HCT116 (cell line): ENCODE results near the gene GNPTAB. TPM values are rescaled to one million over a fixed set of nuclear protein-coding genes. Genes with fewer than 3 reads are reported as not detected.

Experiments used
- ATAC-seq: fragments of 200-7000 bp; cut with Tn5 transposase; 2 replicates; pipeline ENCODE4 v1.9.1; 2020; ENCODE audit warnings: mild to moderate bottlenecking, moderate library complexity
- Bru-seq: library from RNA; stranded (reverse); fragments of 400-500 nt; gene quantifications from one replicate; lab custom pipeline; 2021; lab: Mats Ljungman, UMichigan
- BruChase-seq, 2 experiments: library from RNA; stranded (reverse); fragments of 400-500 nt; gene quantifications; one replicate each; lab custom pipeline; 2021; lab: Mats Ljungman, UMichigan
- BruUV-seq: library from RNA; stranded (reverse); fragments of 400-500 nt; replicated peaks from 2 replicates; lab custom pipeline; 2021; lab: Mats Ljungman, UMichigan
- CTCF ChIA-PET: fragments of 300-600 bp; sonication (Branson Sonifier 250); formaldehyde crosslinking; loops from one replicate; lab custom pipeline; 2021; ENCODE audit warnings: antibody characterized with exemption; lab: Charles Lee
- POLR2A ChIA-PET: fragments of 300-600, 350-600 bp; sonication (Branson Sonifier 250); formaldehyde crosslinking; loops from one replicate; lab custom pipeline; 2021; ENCODE audit warnings: antibody characterized with exemption; lab: Charles Lee
- RAD21 ChIA-PET, 2 experiments: fragments of 300-600 bp; sonication (Branson Sonifier 250); formaldehyde crosslinking; loops; one replicate each; lab custom pipeline; 2023; ENCODE audit warnings: low total read pairs in 2 of 2; ENCODE audit not compliant: uncharacterized antibody in 2 of 2, unreplicated experiment in 2 of 2, low non-redundant PET in 1 of 2; lab: Charles Lee
- DNase-seq: peaks from one replicate; pipeline ENCODE4 v3.0.0-alpha.2; 2010; ENCODE audit warnings: low read depth, low spot score
- H2AFZ ChIP-seq: fragments of 200-600 bp; shearing (Covaris generic), sonication (generic); 2 replicates; pipeline ENCODE4 v1.6.1; 2017; ENCODE audit warnings: low read depth, mixed run types, mixed read lengths, antibody characterized with exemption, low read length; ENCODE audit not compliant: poor library complexity, severe bottlenecking
- H3K27ac ChIP-seq: 2 replicates; pipeline ENCODE4 v1.5.1; 2012; ENCODE audit warnings: low read depth, low read length
- H3K27me3 ChIP-seq: fragments of 200-600 bp; sonication (generic); 2 replicates; pipeline ENCODE4 v1.6.1; 2016; ENCODE audit warnings: mixed run types, low read length, mixed read lengths; ENCODE audit not compliant: insufficient read depth
- H3K36me3 ChIP-seq, 2 experiments: fragments of 200-500 bp in 1 of 2; fragments of 200-600 bp in 1 of 2; sonication (Bioruptor generic) in 1 of 2; sonication (generic) in 1 of 2; 2 replicates each; pipeline versions ENCODE4 v1.5.1 to v1.6.1; 2014 to 2016; ENCODE audit warnings: low read length in 2 of 2, inconsistent platforms in 1 of 2, mixed read lengths in 1 of 2, mixed run types in 1 of 2; ENCODE audit not compliant: insufficient read depth in 2 of 2, control insufficient read depth in 1 of 2
- H3K4me1 ChIP-seq, 2 experiments: fragments of 200-600 bp in 1 of 2; sonication (generic) in 1 of 2; 2 replicates each; pipeline versions ENCODE4 v1.5.1 to v1.6.1; 2012 to 2017; ENCODE audit warnings: low read length in 2 of 2, inconsistent platforms in 1 of 2, mild to moderate bottlenecking in 1 of 2, mixed read lengths in 1 of 2, mixed run types in 1 of 2, moderate library complexity in 1 of 2; ENCODE audit not compliant: insufficient read depth in 2 of 2, control insufficient read depth in 1 of 2
- H3K4me2 ChIP-seq: fragments of 200-600 bp; sonication (generic); 2 replicates; pipeline ENCODE4 v1.6.1; 2017; ENCODE audit warnings: mixed run types, low read length, mixed read lengths
- H3K4me3 ChIP-seq, 2 experiments: fragments of 200-600 bp in 1 of 2; sonication (generic) in 1 of 2; replicated peaks in 1 of 2; 2 replicates each; pipeline ENCODE4 v1.5.1; 2011 to 2016; ENCODE audit warnings: low read length in 2 of 2, control low read depth in 1 of 2, low read depth in 1 of 2, mild to moderate bottlenecking in 1 of 2, mixed read lengths in 1 of 2, mixed run types in 1 of 2
- H3K79me2 ChIP-seq: fragments of 200-600 bp; sonication (generic); 2 replicates; pipeline ENCODE4 v1.6.1; 2017; ENCODE audit warnings: mild to moderate bottlenecking, mixed run types, low read length, moderate library complexity, mixed read lengths; ENCODE audit not compliant: insufficient read depth
- H3K9ac ChIP-seq: fragments of 200-600 bp; sonication (generic); 2 replicates; pipeline ENCODE4 v1.6.1; 2016; ENCODE audit warnings: low read length, mixed read lengths
- H3K9me2 ChIP-seq: fragments of 200-600 bp; sonication (generic), shearing (Covaris generic); 2 replicates; pipeline ENCODE4 v1.6.1; 2017; ENCODE audit warnings: mixed run types, mild to moderate bottlenecking, moderate library complexity; ENCODE audit not compliant: insufficient read depth
- H3K9me3 ChIP-seq, 2 experiments: fragments of 200-500 bp in 1 of 2; fragments of 200-600 bp in 1 of 2; sonication (Bioruptor generic) in 1 of 2; sonication (generic) in 1 of 2; 2 replicates each; pipeline ENCODE4 v1.6.1; 2014 to 2017; ENCODE audit warnings: low read length in 2 of 2, mixed read lengths in 2 of 2, inconsistent platforms in 1 of 2, low read depth in 1 of 2, mild to moderate bottlenecking in 1 of 2, mixed run types in 1 of 2, moderate library complexity in 1 of 2; ENCODE audit not compliant: control insufficient read depth in 1 of 2, insufficient read depth in 1 of 2
- H4K20me1 ChIP-seq: fragments of 200-600 bp; sonication (generic), shearing (Covaris generic); 2 replicates; pipeline ENCODE4 v1.6.1; 2017; ENCODE audit warnings: mixed run types, mild to moderate bottlenecking, moderate library complexity; ENCODE audit not compliant: insufficient read depth
- CBX3 ChIP-seq: IDR thresholded peaks from 2 replicates; pipeline ENCODE4 v1.6.1; 2012; ENCODE audit warnings: low read depth
- CEBPB ChIP-seq: IDR thresholded peaks from 2 replicates; pipeline ENCODE4 v1.6.1; 2012; ENCODE audit warnings: low read depth
- EGR1 ChIP-seq: IDR thresholded peaks from 2 replicates; pipeline ENCODE4 v1.6.1; 2012; ENCODE audit warnings: low read depth
- EZH2 ChIP-seq: fragments of 200-600 bp; sonication (generic); IDR thresholded peaks from 2 replicates; pipeline ENCODE4 v1.6.1; 2017; ENCODE audit warnings: antibody characterized with exemption, mixed run types
- FOSL1 ChIP-seq: IDR thresholded peaks from 2 replicates; pipeline ENCODE4 v1.6.1; 2012; ENCODE audit warnings: low read depth
- JUND ChIP-seq: IDR thresholded peaks from 2 replicates; pipeline ENCODE4 v1.6.1; 2012
- POLR2A ChIP-seq: IDR thresholded peaks from 2 replicates; pipeline ENCODE4 v1.7.0; 2011; ENCODE audit warnings: borderline replicate concordance; ENCODE audit not compliant: insufficient read depth, insufficient read length; ENCODE audit errors: extremely low read depth
- POLR2AphosphoS5 ChIP-seq: IDR thresholded peaks from 2 replicates; pipeline ENCODE4 v1.6.1; 2011; ENCODE audit warnings: mild to moderate bottlenecking, low read depth, low read length, moderate library complexity
- RAD21 ChIP-seq: IDR thresholded peaks from 2 replicates; pipeline ENCODE4 v1.6.1; 2012; ENCODE audit warnings: low read depth, mild to moderate bottlenecking
- SIN3A ChIP-seq: IDR thresholded peaks from 2 replicates; pipeline ENCODE4 v1.6.1; 2012; ENCODE audit warnings: low read depth
- SP1 ChIP-seq: IDR thresholded peaks from 2 replicates; pipeline ENCODE4 v1.6.1; 2012; ENCODE audit warnings: low read depth
- SRF ChIP-seq: IDR thresholded peaks from 2 replicates; pipeline ENCODE4 v1.6.1; 2012; ENCODE audit warnings: low read depth
- TCF7L2 ChIP-seq: IDR thresholded peaks from 2 replicates; pipeline ENCODE4 v1.7.0; 2011; ENCODE audit warnings: borderline replicate concordance, inconsistent platforms; ENCODE audit not compliant: insufficient read depth, insufficient read length; ENCODE audit errors: extremely low read depth
- ZFX ChIP-seq: fragments of 450-650 bp; IDR thresholded peaks from 2 replicates; pipeline ENCODE4 v1.6.1; 2017
- ZNF274 ChIP-seq: fragments of 200-500 bp; sonication (Bioruptor generic); IDR thresholded peaks from 2 replicates; pipeline ENCODE4 v1.6.1; 2014; ENCODE audit warnings: mild to moderate bottlenecking, low read depth, low read length, inconsistent platforms
- intact Hi-C: fragments of 100-400 bp; cut with micrococcal nuclease; formaldehyde crosslinking; loops from 2 replicates; pipeline ENCODE4 v1.10.0; 2022
- long read RNA-seq: library from polyadenylated mRNA; unstranded; transcript quantifications from one replicate; pipeline ENCODE4 v2.0.0, GENCODE V29; 2021; ENCODE audit not compliant: unreplicated experiment
- polyA plus RNA-seq: library from polyadenylated mRNA; unstranded; fragments of >200 nt; gene quantifications from 2 replicates; pipeline ENCODE4 v1.2.1, GENCODE V29; 2012; ENCODE audit warnings: missing spikeins
- total RNA-seq: library from RNA; stranded (reverse); gene quantifications from one replicate; pipeline ENCODE4 v1.2.1, GENCODE V29; 2021; ENCODE audit not compliant: unreplicated experiment
- TF ChIP-seq, protein P1 (sequence below): IDR thresholded peaks from 2 replicates; pipeline ENCODE4 v1.6.1; 2012; ENCODE audit warnings: low read depth
- TF ChIP-seq, protein P2 (sequence below): IDR thresholded peaks from 2 replicates; pipeline ENCODE4 v1.6.1; 2011; ENCODE audit warnings: mild to moderate bottlenecking, low read length, moderate library complexity; ENCODE audit not compliant: insufficient replicate concordance; ENCODE audit errors: extremely low read depth
- TF ChIP-seq, protein P3 (sequence below): IDR thresholded peaks from 2 replicates; pipeline ENCODE4 v1.6.1; 2012
- TF ChIP-seq, protein P4 (sequence below): IDR thresholded peaks from 2 replicates; pipeline ENCODE4 v1.6.1; 2012

GNPTAB gene
- 41.4 TPM for total RNA-seq
- 10.9 and 13.9 TPM in 2 replicates for polyA plus RNA-seq
- Bru-seq, nascent RNA = percentile 69 among the genes with signal in this experiment
- BruChase-seq, experiment 1, labeled RNA remaining after a 6-hour chase = percentile 84 among the genes with signal in this experiment
- BruChase-seq, experiment 2, labeled RNA remaining after a 2-hour chase = percentile 72 among the genes with signal in this experiment
- long read RNA-seq, full-length matches to known transcripts = 18 of 54 reads
- long read RNA-seq, partial matches to known transcripts = 19 of 54 reads
- long read RNA-seq, other reads (novel, unspliced or antisense) = 17 of 54 reads

DNA sequence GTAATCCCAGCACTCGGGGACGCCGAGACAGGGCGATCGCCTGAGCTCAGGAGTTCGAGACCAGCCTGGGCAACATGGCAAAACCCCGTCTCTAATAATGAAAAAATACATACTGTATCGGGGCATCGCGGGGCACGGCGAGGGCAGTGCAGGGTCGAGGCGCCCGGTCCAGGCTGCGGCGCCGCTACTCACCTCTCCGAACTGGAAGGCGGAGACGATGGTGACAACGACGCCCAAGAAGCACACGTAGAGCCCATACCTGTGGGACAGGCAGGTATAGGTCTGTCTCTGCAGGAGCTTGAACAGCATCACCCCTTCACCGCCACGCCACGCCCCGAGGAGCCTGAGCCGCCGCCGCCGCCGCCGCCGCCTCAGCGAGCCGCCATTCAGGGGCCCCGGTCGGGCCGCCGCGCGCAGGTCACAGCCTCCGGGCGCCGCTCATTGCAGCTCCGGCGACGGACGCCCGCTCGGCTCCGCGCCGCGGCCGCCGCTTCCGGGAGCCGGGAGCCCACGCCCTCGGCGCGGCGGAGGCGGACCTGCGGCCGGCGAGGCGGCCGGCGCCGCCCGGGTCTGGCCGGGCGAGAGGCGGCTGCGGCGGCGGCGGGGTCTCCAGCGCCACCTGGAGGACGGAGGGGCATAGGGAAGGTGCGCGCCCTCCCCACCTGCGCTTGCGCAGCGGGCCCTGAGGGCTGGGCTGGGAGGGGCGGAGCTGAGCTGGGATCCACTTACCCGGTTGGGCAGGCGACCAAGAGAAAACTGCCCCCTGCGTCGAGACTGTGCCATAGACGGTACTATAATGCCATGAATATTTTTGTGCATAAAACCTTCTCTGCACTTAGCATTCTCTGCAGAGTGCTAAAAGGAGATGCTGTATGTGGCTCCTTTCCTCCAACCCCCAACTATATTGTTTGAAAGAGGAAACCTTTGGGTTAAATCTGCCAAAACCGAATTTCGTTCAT, at the start of gene GNPTAB:
TSS of gene GNPTAB (minus strand) at position 593 of the 959 bp plus-strand sequence. CDS start at position 309, 284 bp downstream.
- H3K4me1 ChIP-seq = peaks cover 5 to 9% of the 10 kb centered on the region in 2 experiments; a peak in 2 of 4 replicates
- peak within 1 kb of the TSS; percentile 88 for H3K4me2 ChIP-seq
- H3K9me2 ChIP-seq = no peaks in the 10 kb centered on the region
- peaks cover 27% of the 10 kb centered on the region for H3K79me2 ChIP-seq
- H3K9ac ChIP-seq = peak within 1 kb of the TSS; percentile 79
- POLR2A ChIA-PET = interaction anchor here (0.6 to 1.1 kb wide), 3 partner anchors 9 to 1723 kb away, joined by 3 to 5 read pairs (median 4); no protein-coding TSS in a partner anchor
- BruUV-seq = no TSS peak
- peak within 1 kb of the TSS; percentile 74 for H3K27ac ChIP-seq
- no peaks in the 10 kb centered on the region for H3K36me3 ChIP-seq
- RAD21 ChIA-PET = interaction anchor here (0.6 to 1.7 kb wide), 3 partner anchors 57 to 269 kb away, joined by 3 to 5 read pairs (median 4); no protein-coding TSS in a partner anchor
- H3K27me3 ChIP-seq = no peaks in the 10 kb centered on the region
- ATAC-seq (peak; percentile 95), DNase-seq (peak; percentile 82)
- peak within 1 kb of the TSS; percentile 73 to 84 for H3K4me3 ChIP-seq
- H4K20me1 ChIP-seq = no peaks in the 10 kb centered on the region
- CTCF ChIA-PET = interaction anchor here (0.6 to 4.3 kb wide), 10 partner anchors 9 to 340 kb away, joined by 3 to 36 read pairs (median 4); no protein-coding TSS in a partner anchor
- H2AFZ ChIP-seq = peak within 1 kb of the TSS; percentile 100
- intact Hi-C loops = loop anchor here (2.0 kb wide), 2 partner anchors 58 to 416 kb away; no protein-coding TSS in a partner anchor
- H3K9me3 ChIP-seq = no peaks in the 10 kb centered on the region
- TF ChIP-seq, protein P1, sequence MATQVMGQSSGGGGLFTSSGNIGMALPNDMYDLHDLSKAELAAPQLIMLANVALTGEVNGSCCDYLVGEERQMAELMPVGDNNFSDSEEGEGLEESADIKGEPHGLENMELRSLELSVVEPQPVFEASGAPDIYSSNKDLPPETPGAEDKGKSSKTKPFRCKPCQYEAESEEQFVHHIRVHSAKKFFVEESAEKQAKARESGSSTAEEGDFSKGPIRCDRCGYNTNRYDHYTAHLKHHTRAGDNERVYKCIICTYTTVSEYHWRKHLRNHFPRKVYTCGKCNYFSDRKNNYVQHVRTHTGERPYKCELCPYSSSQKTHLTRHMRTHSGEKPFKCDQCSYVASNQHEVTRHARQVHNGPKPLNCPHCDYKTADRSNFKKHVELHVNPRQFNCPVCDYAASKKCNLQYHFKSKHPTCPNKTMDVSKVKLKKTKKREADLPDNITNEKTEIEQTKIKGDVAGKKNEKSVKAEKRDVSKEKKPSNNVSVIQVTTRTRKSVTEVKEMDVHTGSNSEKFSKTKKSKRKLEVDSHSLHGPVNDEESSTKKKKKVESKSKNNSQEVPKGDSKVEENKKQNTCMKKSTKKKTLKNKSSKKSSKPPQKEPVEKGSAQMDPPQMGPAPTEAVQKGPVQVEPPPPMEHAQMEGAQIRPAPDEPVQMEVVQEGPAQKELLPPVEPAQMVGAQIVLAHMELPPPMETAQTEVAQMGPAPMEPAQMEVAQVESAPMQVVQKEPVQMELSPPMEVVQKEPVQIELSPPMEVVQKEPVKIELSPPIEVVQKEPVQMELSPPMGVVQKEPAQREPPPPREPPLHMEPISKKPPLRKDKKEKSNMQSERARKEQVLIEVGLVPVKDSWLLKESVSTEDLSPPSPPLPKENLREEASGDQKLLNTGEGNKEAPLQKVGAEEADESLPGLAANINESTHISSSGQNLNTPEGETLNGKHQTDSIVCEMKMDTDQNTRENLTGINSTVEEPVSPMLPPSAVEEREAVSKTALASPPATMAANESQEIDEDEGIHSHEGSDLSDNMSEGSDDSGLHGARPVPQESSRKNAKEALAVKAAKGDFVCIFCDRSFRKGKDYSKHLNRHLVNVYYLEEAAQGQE = no peak
- TF ChIP-seq, protein P2, sequence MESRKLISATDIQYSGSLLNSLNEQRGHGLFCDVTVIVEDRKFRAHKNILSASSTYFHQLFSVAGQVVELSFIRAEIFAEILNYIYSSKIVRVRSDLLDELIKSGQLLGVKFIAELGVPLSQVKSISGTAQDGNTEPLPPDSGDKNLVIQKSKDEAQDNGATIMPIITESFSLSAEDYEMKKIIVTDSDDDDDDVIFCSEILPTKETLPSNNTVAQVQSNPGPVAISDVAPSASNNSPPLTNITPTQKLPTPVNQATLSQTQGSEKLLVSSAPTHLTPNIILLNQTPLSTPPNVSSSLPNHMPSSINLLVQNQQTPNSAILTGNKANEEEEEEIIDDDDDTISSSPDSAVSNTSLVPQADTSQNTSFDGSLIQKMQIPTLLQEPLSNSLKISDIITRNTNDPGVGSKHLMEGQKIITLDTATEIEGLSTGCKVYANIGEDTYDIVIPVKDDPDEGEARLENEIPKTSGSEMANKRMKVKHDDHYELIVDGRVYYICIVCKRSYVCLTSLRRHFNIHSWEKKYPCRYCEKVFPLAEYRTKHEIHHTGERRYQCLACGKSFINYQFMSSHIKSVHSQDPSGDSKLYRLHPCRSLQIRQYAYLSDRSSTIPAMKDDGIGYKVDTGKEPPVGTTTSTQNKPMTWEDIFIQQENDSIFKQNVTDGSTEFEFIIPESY = no peak
- TF ChIP-seq SRF (no peak), CEBPB (no peak), EZH2 (no peak), JUND (no peak), TCF7L2 (no peak), POLR2AphosphoS5 (peak; percentile 62), ZNF274 (no peak), RAD21 (peak; percentile 64), FOSL1 (no peak), POLR2A (peak; percentile 51), SIN3A (no peak), ZFX (peak; percentile 36; the same call in 1 of the 2 replicates), EGR1 (no peak), CBX3 (peak; percentile 51; the same call in 1 of the 2 replicates), SP1 (no peak)
- TF ChIP-seq, protein P3, sequence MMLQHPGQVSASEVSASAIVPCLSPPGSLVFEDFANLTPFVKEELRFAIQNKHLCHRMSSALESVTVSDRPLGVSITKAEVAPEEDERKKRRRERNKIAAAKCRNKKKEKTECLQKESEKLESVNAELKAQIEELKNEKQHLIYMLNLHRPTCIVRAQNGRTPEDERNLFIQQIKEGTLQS = no peak
- TF ChIP-seq, protein P4, sequence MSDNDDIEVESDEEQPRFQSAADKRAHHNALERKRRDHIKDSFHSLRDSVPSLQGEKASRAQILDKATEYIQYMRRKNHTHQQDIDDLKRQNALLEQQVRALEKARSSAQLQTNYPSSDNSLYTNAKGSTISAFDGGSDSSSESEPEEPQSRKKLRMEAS = peak; percentile 71; the same call in 1 of the 2 replicates
